Measurements from ENCODE around the gene CLTCL1.

Gene CLTCL1

GRCh38 chr22:19275919-19276600 lies 15.5 kb downstream of the CLTCL1 start:
- H3K27me3 ChIP-seq (ENCODE audit: control insufficient read depth in 5 of 5, insufficient read depth in 4 of 5, low read length in 5 of 5): no peaks in the 10 kb centered on the region
- H3K9me3 ChIP-seq (ENCODE audit: control insufficient read depth in 5 of 5, low read length in 5 of 5): no peaks in the 10 kb centered on the region
- no peak overlapping the region for H3K27ac ChIP-seq (ENCODE audit: low read depth, low read length)
- H3K36me3 ChIP-seq (ENCODE audit: control insufficient read depth in 5 of 5, insufficient read depth in 5 of 5, low read length in 5 of 5): peaks cover 0 to 12% (median 3%) of the 10 kb centered on the region in 5 donors
- no peak overlapping the region for H3K9ac ChIP-seq (ENCODE audit: low read length in 5 of 5)
- no peaks in the 10 kb centered on the region for H3K4me1 ChIP-seq (ENCODE audit: control insufficient read depth in 5 of 5, insufficient read depth in 5 of 5, low read length in 5 of 5)
- no peak overlapping the region for H3K4me3 ChIP-seq (ENCODE audit: low read depth in 1 of 5, low read length in 5 of 5)

GRCh38 chr22:19275513-19275912 lies 16.0 kb downstream of the CLTCL1 start:
- Histone ChIP-seq H3K9me3 (ENCODE audit: control insufficient read depth in 5 of 5, low read length in 5 of 5) (no peaks in the 10 kb centered on the region), H3K4me3 (ENCODE audit: low read depth in 1 of 5, low read length in 5 of 5) (no peak overlapping the region), H3K27me3 (ENCODE audit: control insufficient read depth in 5 of 5, insufficient read depth in 4 of 5, low read length in 5 of 5) (no peaks in the 10 kb centered on the region), H3K36me3 (ENCODE audit: control insufficient read depth in 5 of 5, insufficient read depth in 5 of 5, low read length in 5 of 5) (peaks cover 0 to 12% (median 3%) of the 10 kb centered on the region in 5 donors), H3K9ac (ENCODE audit: low read length in 5 of 5) (no peak overlapping the region), H3K27ac (ENCODE audit: low read depth, low read length) (no peak overlapping the region), H3K4me1 (ENCODE audit: control insufficient read depth in 5 of 5, insufficient read depth in 5 of 5, low read length in 5 of 5) (no peaks in the 10 kb centered on the region)

- Histone ChIP-seq H3K4me1 (ENCODE audit: control insufficient read depth in 5 of 5, insufficient read depth in 5 of 5, low read length in 5 of 5) (no peaks in the 10 kb centered on the region), H3K27ac (ENCODE audit: low read depth, low read length) (no peak overlapping the region), H3K9ac (ENCODE audit: low read length in 5 of 5) (no peak overlapping the region), H3K9me3 (ENCODE audit: control insufficient read depth in 5 of 5, low read length in 5 of 5) (no peaks in the 10 kb centered on the region), H3K36me3 (ENCODE audit: control insufficient read depth in 5 of 5, insufficient read depth in 5 of 5, low read length in 5 of 5) (peaks cover 0 to 12% (median 3%) of the 10 kb centered on the region in 5 donors), H3K4me3 (ENCODE audit: low read depth in 1 of 5, low read length in 5 of 5) (no peak overlapping the region), H3K27me3 (ENCODE audit: control insufficient read depth in 5 of 5, insufficient read depth in 4 of 5, low read length in 5 of 5) (no peaks in the 10 kb centered on the region)
These were observed 16.4 kb downstream of the CLTCL1 start for GRCh38 chr22:19275104-19275503.

- Histone ChIP-seq H3K4me3 (ENCODE audit: low read depth in 1 of 5, low read length in 5 of 5) (no peak overlapping the region), H3K27me3 (ENCODE audit: control insufficient read depth in 5 of 5, insufficient read depth in 4 of 5, low read length in 5 of 5) (no peaks in the 10 kb centered on the region), H3K27ac (ENCODE audit: low read depth, low read length) (no peak overlapping the region), H3K9ac (ENCODE audit: low read length in 5 of 5) (no peak overlapping the region), H3K9me3 (ENCODE audit: control insufficient read depth in 5 of 5, low read length in 5 of 5) (peaks cover 0 to 4% (median 0%) of the 10 kb centered on the region in 5 donors), H3K36me3 (ENCODE audit: control insufficient read depth in 5 of 5, insufficient read depth in 5 of 5, low read length in 5 of 5) (peaks cover 0 to 12% (median 5%) of the 10 kb centered on the region in 5 donors), H3K4me1 (ENCODE audit: control insufficient read depth in 5 of 5, insufficient read depth in 5 of 5, low read length in 5 of 5) (no peaks in the 10 kb centered on the region)
These were observed 19.5 kb downstream of the CLTCL1 start for GRCh38 chr22:19271856-19272535.

GRCh38 chr22:19271273-19271855 lies 20.2 kb downstream of the CLTCL1 start:
- Histone ChIP-seq H3K27ac (ENCODE audit: low read depth, low read length) (no peak overlapping the region), H3K36me3 (ENCODE audit: control insufficient read depth in 5 of 5, insufficient read depth in 5 of 5, low read length in 5 of 5) (peaks cover 0 to 12% (median 5%) of the 10 kb centered on the region in 5 donors), H3K4me3 (ENCODE audit: low read depth in 1 of 5, low read length in 5 of 5) (no peak overlapping the region), H3K9ac (ENCODE audit: low read length in 5 of 5) (no peak overlapping the region), H3K9me3 (ENCODE audit: control insufficient read depth in 5 of 5, low read length in 5 of 5) (peaks cover 3 to 11% (median 5%) of the 10 kb centered on the region in 5 donors), H3K4me1 (ENCODE audit: control insufficient read depth in 5 of 5, insufficient read depth in 5 of 5, low read length in 5 of 5) (no peaks in the 10 kb centered on the region), H3K27me3 (ENCODE audit: control insufficient read depth in 5 of 5, insufficient read depth in 4 of 5, low read length in 5 of 5) (no peaks in the 10 kb centered on the region)

- Histone ChIP-seq H3K4me3 (ENCODE audit: low read depth in 1 of 5, low read length in 5 of 5) (no peak overlapping the region), H3K27ac (ENCODE audit: low read depth, low read length) (no peak overlapping the region), H3K9ac (ENCODE audit: low read length in 5 of 5) (no peak overlapping the region), H3K36me3 (ENCODE audit: control insufficient read depth in 5 of 5, insufficient read depth in 5 of 5, low read length in 5 of 5) (peaks cover 0 to 12% (median 5%) of the 10 kb centered on the region in 5 donors), H3K4me1 (ENCODE audit: control insufficient read depth in 5 of 5, insufficient read depth in 5 of 5, low read length in 5 of 5) (no peaks in the 10 kb centered on the region), H3K9me3 (ENCODE audit: control insufficient read depth in 5 of 5, low read length in 5 of 5) (peaks cover 3 to 14% (median 7%) of the 10 kb centered on the region in 5 donors), H3K27me3 (ENCODE audit: control insufficient read depth in 5 of 5, insufficient read depth in 4 of 5, low read length in 5 of 5) (no peaks in the 10 kb centered on the region)
These were observed 20.6 kb downstream of the CLTCL1 start for GRCh38 chr22:19270873-19271272.

- peaks cover 3 to 14% (median 7%) of the 10 kb centered on the region in 5 donors for H3K9me3 ChIP-seq (ENCODE audit: control insufficient read depth in 5 of 5, low read length in 5 of 5)
- no peaks in the 10 kb centered on the region for H3K27me3 ChIP-seq (ENCODE audit: control insufficient read depth in 5 of 5, insufficient read depth in 4 of 5, low read length in 5 of 5)
- no peaks in the 10 kb centered on the region for H3K4me1 ChIP-seq (ENCODE audit: control insufficient read depth in 5 of 5, insufficient read depth in 5 of 5, low read length in 5 of 5)
- no peak overlapping the region for H3K9ac ChIP-seq (ENCODE audit: low read length in 5 of 5)
- H3K36me3 ChIP-seq (ENCODE audit: control insufficient read depth in 5 of 5, insufficient read depth in 5 of 5, low read length in 5 of 5): peaks cover 0 to 3% (median 2%) of the 10 kb centered on the region in 5 donors
- no peak overlapping the region for H3K4me3 ChIP-seq (ENCODE audit: low read depth in 1 of 5, low read length in 5 of 5)
- no peak overlapping the region for H3K27ac ChIP-seq (ENCODE audit: low read depth, low read length)
These were observed 24.9 kb downstream of the CLTCL1 start for GRCh38 chr22:19266547-19267086.

GRCh38 chr22:19265779-19266178 lies 25.7 kb downstream of the CLTCL1 start:
- no peak overlapping the region for H3K4me3 ChIP-seq (ENCODE audit: low read depth in 1 of 5, low read length in 5 of 5)
- no peak overlapping the region for H3K27ac ChIP-seq (ENCODE audit: low read depth, low read length)
- peaks cover 3 to 14% (median 7%) of the 10 kb centered on the region in 5 donors for H3K9me3 ChIP-seq (ENCODE audit: control insufficient read depth in 5 of 5, low read length in 5 of 5)
- H3K4me1 ChIP-seq (ENCODE audit: control insufficient read depth in 5 of 5, insufficient read depth in 5 of 5, low read length in 5 of 5): no peaks in the 10 kb centered on the region
- no peaks in the 10 kb centered on the region for H3K27me3 ChIP-seq (ENCODE audit: control insufficient read depth in 5 of 5, insufficient read depth in 4 of 5, low read length in 5 of 5)
- peaks cover 0 to 3% (median 0%) of the 10 kb centered on the region in 5 donors for H3K36me3 ChIP-seq (ENCODE audit: control insufficient read depth in 5 of 5, insufficient read depth in 5 of 5, low read length in 5 of 5)
- H3K9ac ChIP-seq (ENCODE audit: low read length in 5 of 5): no peak overlapping the region

- Histone ChIP-seq H3K4me1 (ENCODE audit: control insufficient read depth in 5 of 5, insufficient read depth in 5 of 5, low read length in 5 of 5) (peaks cover 0 to 10% (median 9%) of the 10 kb centered on the region in 5 donors), H3K36me3 (ENCODE audit: control insufficient read depth in 5 of 5, insufficient read depth in 5 of 5, low read length in 5 of 5) (peaks cover 0 to 8% (median 4%) of the 10 kb centered on the region in 5 donors), H3K4me3 (ENCODE audit: low read depth in 1 of 5, low read length in 5 of 5) (no peak overlapping the region), H3K9ac (ENCODE audit: low read length in 5 of 5) (no peak overlapping the region), H3K27me3 (ENCODE audit: control insufficient read depth in 5 of 5, insufficient read depth in 4 of 5, low read length in 5 of 5) (no peaks in the 10 kb centered on the region), H3K9me3 (ENCODE audit: control insufficient read depth in 5 of 5, low read length in 5 of 5) (peaks cover 0 to 6% (median 0%) of the 10 kb centered on the region in 5 donors), H3K27ac (ENCODE audit: low read depth, low read length) (no peak overlapping the region)
These were observed 30.7 kb downstream of the CLTCL1 start for GRCh38 chr22:19260804-19261203.

All from subcutaneous abdominal adipose tissue (tissue), 5 donors.